ENCODE results near the gene ZBED3.
A peak's percentile ranks its signal among the peaks of the same experiment; 100 is the strongest.

The ZBED3 gene

DNA sequence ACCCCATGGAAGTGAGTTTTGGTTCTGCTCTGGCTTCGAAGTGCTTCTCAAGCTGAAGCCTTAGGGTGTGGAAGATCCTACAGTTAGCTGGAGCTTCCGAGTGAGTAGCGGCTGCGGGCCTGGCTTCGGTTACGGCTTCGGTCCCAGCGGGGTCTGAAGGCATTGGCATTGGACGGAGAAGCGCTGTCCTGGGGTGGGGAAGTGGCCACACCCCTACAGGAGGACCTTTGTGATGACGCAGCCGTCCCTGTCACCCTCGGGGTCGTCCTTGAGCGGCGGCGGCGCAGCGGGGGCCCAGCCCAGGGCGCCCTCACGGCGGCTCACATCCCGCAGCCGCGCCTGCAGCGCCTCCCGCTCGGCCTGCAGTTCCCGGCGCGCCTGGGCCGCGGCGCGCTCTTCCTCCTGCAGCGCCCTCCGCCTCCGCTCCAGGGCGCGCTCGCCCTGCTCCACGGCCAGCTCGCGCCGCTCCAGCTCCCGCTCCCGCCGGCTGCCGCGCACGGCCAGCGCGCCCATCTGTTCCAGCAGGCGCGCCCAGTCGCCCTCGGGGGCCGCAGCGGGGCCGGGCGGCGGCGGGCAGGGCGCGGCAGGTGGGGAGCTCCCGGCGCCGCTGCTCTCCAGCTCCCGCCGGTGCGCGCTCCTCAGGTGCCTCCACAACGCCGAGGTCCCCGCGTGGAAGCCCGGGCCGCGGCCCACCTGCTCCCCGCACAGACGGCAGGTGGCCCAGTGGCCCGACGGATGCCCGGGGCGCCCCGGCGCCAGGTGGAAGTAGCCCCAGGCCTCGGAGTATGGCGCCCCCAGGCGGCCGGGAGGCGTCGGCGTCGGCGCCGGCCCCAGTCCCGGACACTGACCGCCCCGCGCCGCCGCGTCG, 9.9 kb downstream of the ZBED3 start:
- DNase-seq, result no peak

DNA sequence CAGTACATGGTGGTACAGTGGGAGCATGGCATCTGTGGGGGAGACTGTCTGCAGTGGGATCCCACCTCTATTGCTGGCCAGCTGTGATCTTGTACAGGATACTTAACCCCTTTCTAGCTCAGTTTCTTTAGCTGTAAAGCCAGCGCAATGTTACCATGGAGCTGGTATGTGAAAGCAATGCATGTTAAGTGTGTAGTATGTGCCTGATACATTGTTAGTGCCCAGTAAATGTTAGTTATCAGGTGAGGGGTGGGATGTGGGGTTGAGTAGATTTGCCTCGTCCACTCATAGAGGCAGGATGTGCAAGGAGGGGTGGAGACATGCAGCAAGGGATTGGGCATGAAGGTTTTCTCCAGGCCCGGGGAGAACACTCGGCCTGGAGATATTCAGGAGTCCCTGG, 12.3 kb downstream of the ZBED3 start:
- DNase-seq, result no peak

- no peak for DNase-seq
These were observed 13.4 kb downstream of the ZBED3 start for GRCh38 chr5:77073667-77074066.

DNA sequence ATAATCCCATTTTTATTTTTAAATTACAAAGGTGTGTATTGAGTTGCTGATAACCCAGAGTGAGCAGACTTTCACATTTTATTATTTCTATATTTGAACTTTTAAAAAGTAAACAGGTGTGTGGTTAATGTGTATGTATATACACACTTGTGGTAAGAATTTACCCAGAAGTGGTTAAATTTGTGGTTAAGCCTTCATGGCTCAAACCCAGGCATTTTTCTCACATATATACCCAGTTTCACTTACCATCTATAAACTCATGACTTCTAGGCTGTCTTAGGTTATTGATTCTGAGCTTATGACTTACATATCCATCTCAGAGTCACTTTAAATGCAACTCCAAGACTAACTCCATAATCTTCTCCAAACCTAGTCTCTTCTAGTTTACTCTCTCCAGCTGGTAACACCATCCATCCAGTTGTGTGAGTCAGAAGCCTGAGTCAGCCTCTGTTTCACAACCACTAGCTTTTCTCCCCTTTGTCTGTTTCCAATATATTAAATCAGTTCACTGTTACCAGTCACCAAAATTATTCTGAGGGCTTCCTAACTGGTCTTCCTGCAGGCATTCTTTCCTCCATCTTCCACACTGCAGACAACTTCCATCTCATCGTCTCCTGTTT, 20.2 kb downstream of the ZBED3 start:
- DNase-seq, result no peak

GRCh38 chr5:77066184-77066583, 20.9 kb downstream of the ZBED3 start:
- no peak for DNase-seq

DNA sequence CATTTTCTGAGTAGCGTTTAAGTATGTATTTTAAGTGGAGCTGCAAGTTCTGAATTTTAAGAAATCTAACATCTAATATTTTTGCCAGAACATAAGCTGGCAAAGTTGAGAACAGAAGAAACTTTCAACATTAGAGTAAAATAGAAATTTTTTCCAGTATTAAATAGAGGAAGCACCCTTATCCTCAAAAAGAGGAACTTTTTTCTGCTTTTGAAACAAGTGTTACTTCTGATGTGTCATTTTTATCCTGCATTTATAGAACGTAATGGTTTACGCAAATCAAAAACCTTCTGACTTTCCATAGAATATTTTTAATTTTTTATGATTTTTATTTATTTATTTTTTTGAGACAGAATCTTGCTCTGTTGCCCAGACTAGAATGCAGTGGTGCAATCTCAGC, 21.8 kb downstream of the ZBED3 start:
- no peak for DNase-seq

- DNase-seq, result no peak
These were observed 23.0 kb downstream of the ZBED3 start for GRCh38 chr5:77064040-77064439.

DNA sequence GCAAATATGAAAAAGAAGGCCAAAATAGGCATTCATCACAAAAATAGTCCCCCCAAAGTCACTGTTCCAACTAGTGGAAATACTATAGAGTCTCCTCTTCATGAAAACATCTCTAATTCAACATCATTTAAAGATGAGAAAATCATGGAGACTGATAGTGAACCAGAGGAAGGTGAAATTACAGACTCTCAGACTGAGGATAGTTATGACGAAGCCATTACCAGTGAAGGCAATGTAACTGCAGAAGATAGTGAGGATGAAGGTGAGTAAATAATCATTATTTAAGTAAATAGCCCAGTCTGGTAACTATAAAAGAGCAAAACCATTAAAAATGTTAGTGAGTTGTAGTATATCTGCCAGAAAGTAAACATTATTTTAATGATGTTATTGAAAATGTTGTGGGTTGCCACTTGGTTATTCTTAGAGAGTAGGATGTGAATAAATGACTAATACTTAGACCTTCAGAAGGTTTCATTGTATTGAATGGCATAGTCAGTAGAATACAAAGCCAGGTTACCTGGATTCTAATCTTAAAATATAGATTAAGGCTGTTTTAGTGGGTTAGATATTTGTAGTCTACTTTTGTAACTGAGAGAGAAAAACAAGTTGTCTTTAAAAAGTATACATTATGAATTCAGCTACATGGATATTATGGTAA, 40.5 kb downstream of the ZBED3 start:
- DNase-seq, result no peak

DNA sequence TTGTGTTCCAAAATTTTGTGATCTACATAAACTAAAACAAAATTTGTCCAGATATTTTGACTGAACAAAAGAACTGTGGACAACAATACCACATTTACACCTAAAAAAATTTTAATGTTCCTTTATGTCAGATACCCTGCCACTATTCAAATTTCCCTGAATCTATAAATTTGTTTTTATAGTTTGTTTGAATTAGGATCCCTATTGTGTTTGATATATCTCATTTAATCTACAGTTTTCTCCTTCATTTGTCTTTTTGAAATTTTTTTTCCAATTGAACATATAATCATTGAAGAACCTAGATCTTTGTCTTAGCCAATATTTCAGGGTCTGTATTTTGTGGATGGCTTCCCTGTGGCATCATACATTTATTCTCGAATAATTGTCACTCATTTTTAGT, 51.1 kb downstream of the ZBED3 start:
- DNase-seq, result no peak

- no peak for DNase-seq
These were observed 53.7 kb downstream of the ZBED3 start for GRCh38 chr5:77033338-77033737.

- no peak for DNase-seq
These were observed 54.5 kb downstream of the ZBED3 start for GRCh38 chr5:77032635-77033034.

DNA sequence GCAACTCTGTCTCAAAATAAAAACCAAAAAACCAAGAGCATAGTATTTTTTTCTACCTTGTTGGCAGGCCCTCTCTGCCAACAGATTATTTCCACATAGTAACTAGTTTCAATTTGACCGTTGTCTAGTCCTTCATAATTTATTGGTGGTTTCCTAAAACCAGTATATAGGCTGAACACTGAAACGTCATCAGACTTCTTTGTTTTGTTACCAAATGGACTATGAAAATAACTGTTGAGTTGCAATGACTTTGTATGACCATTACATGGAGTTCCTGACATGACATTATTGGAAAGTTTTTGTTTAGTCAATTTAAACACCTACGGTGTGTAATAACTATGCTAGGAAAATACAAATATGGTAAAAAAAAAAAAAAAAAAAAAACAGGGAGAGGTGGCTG, 55.2 kb downstream of the ZBED3 start:
- no peak for DNase-seq

GRCh38 chr5:77030097-77031071, 56.7 kb downstream of the ZBED3 start, which contains the start of gene AGGF1:
AGGF1 (plus strand) TSS chr5:77030404; CDS start chr5:77030767, 363 bp downstream.
- peak; percentile 94 for DNase-seq

GRCh38 chr5:77029376-77029885, 57.7 kb downstream of the ZBED3 start:
- no peak for DNase-seq

- no peak for DNase-seq
These were observed 58.3 kb downstream of the ZBED3 start for GRCh38 chr5:77028631-77029375.

- DNase-seq, result no peak
These were observed 62.6 kb downstream of the ZBED3 start for GRCh38 chr5:77024490-77024889.

- DNase-seq, result no peak
These were observed 64.3 kb downstream of the ZBED3 start for GRCh38 chr5:77022511-77023417.

All from GDM1 (cell line).